ENCODE data around the gene NUFIP2.
"Not testable (repeated sequence)": the region's sequence is repeated elsewhere in the genome, so short reads cannot be mapped to it uniquely, and the experiment has no call there.

The NUFIP2 gene

GRCh38 chr17:29279397-29280070, 14.4 kb downstream of the NUFIP2 start:
- no peak for DNase-seq (ENCODE audit: low read depth)

- DNase-seq (ENCODE audit: low read depth) = no peak
Measured at GRCh38 chr17:29278692-29279091, 15.3 kb downstream of the NUFIP2 start.

- no peak for DNase-seq (ENCODE audit: low read depth)
Measured at GRCh38 chr17:29273924-29274323, 20.0 kb downstream of the NUFIP2 start.

DNA sequence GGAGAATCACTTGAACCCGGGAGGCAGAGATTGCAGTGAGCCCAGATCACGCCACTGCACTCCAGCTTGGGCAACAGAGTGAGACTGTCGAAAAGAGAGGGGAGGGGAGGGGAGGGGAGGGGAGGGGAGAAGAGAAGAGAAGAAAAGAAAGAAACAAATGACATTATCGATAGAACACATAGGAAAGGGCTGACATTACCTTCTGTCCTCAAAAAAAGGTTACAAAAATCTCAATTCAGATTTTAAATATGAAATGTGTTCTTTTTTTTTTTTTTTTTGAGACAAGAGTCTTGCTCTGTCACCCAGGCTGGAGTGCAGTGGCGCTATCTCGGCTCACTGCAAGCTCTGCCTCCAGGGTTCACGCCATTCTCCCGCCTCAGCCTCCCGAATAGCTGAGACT, 22.0 kb downstream of the NUFIP2 start:
- not testable (repeated sequence) for DNase-seq (ENCODE audit: low read depth)

- no peak for DNase-seq (ENCODE audit: low read depth)
Measured at GRCh38 chr17:29263916-29264315, 30.0 kb downstream of the NUFIP2 start.

DNA sequence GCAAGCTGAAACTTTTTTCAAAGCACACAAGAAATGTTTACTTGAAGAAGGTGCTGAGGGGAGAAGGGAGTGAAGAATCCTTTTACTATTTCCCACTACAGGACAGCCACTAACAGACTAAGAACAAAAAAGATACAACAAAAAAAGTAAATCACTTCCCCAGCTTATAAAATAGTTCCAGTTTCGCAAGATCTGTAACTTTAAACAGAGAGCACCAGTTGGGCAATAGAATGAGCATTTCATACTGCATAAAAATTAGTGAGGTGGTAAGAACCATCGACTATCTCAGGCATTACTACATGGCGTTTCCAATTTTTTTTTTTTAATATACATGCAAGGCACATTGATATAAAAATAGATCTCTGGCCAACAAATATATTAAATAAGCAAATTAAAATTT, 36.2 kb downstream of the NUFIP2 start:
- peak; percentile 74 for DNase-seq (ENCODE audit: low read depth)

GRCh38 chr17:29256735-29257466, 37.0 kb downstream of the NUFIP2 start:
- no peak for DNase-seq (ENCODE audit: low read depth)

DNA sequence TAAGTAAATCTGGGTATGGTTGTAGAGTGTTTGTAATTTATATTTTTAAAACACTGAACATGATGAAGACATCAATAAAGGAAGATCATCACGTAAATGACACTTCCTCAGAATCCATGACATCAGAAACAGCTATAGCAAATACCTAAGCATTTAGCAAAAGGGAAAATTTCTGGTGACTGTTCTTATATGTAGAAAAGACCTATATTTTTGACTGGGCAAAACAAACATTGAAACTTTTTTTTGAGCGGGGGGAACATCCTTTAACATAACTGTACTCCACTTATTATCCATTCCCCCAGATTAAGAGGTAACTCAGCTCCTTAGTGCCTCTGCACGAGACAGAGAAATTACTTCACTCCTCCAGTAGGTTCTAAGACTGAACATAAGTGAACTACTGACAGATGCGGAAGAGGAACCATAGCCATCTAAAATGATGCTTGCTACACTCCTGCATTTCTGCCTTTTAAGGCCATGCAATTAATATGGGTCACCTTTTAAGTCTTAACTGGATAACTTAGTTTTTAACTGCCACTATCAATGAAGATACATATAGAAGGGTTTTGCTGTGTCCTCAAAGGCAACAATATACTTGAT, 37.9 kb downstream of the NUFIP2 start:
- no peak for DNase-seq (ENCODE audit: low read depth)

GRCh38 chr17:29253037-29253436, 40.9 kb downstream of the NUFIP2 start:
- no peak for DNase-seq (ENCODE audit: low read depth)

- DNase-seq (ENCODE audit: low read depth) = peak; percentile 56
Measured at GRCh38 chr17:29252101-29252791, 41.7 kb downstream of the NUFIP2 start.

- DNase-seq (ENCODE audit: low read depth) = no peak
Measured at GRCh38 chr17:29251184-29251583, 42.8 kb downstream of the NUFIP2 start.

DNA sequence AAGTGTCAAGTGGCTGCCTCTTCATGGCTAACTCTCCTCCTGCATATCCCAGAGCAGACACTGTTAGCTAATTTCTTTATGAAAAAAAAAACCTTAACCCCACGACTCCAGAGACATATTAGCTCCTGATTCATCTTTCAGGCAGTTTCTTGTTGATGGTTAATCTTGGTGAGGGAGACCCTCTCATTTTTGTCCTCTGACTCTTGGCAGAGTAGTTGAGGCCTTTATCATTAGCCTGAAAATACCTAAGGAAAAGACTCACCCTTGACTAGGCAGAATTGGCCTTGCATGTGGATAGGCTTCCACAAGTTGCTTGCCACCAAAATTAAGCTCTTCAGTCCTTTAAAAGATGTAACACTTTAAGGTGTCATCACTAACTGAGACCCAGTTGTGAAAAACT, 43.3 kb downstream of the NUFIP2 start:
- DNase-seq (ENCODE audit: low read depth) = peak; percentile 86

GRCh38 chr17:29248845-29249244, 45.1 kb downstream of the NUFIP2 start:
- no peak for DNase-seq (ENCODE audit: low read depth)

- no peak for DNase-seq (ENCODE audit: low read depth)
Measured at GRCh38 chr17:29247219-29247618, 46.7 kb downstream of the NUFIP2 start.

DNA sequence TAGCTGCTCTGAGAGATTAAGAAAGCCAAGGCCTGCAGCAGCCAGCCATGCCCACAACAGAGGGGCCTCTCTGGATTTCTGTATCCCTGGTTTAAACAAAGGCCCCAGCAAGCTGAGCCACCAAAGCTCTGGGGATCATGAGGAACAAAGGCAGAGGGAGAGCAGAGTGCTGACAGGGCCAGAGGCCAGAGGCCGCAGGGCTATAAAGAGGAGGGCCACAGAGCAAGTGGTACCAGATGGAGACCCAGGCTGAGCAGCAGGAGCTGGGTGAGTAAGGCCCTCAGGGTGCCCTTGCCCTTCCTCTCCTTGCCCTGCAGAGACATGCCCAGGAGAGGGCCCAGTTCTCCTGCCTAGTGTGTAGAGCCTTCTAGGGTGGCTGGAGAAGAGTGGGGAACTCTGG, 47.3 kb downstream of the NUFIP2 start, which contains the start of gene CRYBA1:
TSS of gene CRYBA1 (plus strand) at position 232 of the 400 bp plus-strand sequence. CDS start at position 237, 5 bp downstream.
- no peak for DNase-seq (ENCODE audit: low read depth)

DNA sequence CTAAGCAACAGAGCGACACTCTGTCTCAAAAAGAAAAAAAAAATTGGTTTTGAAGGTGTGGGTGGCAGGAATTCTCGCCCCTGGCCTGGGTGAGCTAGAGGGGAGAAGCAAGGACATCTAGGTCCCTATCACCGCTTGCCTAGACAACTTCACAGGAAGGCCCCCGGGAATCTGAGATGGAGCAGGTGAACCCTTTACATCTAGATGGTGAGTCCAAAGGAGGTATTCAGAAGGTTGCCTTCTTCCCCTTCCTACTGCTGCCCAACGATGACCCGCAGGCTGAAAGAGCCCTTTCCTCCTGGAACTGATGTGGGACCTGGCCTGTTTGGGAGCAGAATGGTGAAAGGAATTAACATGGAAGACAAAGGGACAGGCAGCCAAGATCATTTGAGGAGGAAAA, 48.5 kb downstream of the NUFIP2 start:
- DNase-seq (ENCODE audit: low read depth) = no peak

GRCh38 chr17:29243792-29244191, 50.2 kb downstream of the NUFIP2 start:
- DNase-seq (ENCODE audit: low read depth) = no peak

DNA sequence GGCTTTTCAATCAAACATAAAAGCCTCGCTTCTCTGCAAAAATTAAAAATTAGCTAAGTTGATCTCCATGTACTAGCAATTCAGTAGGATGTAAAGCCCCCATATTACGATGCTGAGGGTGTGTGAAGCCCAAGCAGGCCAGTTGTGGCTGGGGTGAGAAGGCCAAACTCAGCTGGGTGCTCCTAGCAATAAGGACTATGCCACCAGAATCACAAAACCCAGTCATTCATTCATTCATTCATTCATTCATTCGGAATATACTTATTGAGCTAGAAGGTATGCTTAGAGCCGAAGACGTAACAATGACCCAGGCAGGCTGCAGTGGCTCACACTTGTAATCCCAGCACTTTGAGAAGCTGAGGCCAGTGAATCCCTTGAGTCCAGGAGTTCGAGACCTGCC, 51.2 kb downstream of the NUFIP2 start:
- DNase-seq (ENCODE audit: low read depth) = no peak

DNA sequence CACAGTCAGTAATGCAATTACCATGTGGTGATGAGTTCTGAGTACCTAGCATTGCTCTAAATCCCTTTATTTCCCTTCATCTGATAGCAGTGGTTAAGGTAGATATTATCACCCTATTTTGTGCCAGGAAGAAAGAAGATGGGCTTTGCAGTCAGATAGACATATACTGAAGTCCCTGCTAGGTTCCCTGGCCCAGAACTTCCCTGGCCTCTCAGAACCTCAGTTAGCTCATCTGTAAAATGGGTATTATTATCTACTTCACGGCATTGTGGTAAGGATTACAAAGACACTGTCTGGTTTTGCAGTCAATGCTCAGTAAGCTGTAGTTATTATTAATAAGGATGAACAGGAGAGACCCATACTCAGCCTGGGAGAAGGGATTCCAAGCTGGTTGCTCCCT, 51.9 kb downstream of the NUFIP2 start:
- no peak for DNase-seq (ENCODE audit: low read depth)

GRCh38 chr17:29240968-29241963, 52.7 kb downstream of the NUFIP2 start:
- peak; percentile 98 for DNase-seq (ENCODE audit: low read depth)

DNA sequence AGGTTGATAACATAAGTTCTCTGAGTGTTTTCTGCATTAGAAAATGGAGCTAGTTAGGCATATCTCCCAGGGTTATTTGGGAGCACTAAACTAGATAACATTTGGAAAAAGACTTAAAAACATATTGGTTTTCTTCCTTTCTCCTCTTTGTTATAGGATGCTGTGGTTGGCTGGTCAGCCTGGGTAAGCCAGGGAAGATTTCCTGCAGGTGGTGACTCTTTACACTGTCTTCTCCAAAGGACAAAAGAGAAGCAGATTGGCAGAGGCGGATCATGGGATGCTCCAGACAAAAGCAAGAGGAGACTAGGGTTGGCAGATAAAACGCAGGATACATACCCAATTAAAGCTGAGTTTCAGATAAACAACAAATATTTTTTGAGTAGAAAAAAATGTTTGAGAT, 53.5 kb downstream of the NUFIP2 start:
- DNase-seq (ENCODE audit: low read depth) = peak; percentile 27
